Activated B cell treated with CpG ODN at 0.5 μM for 24 hours (primary cell): ENCODE results near the gene FBXO36. TPM values are rescaled to one million over a fixed set of nuclear protein-coding genes. Genes with fewer than 3 reads are reported as not detected.

Source experiments
- ATAC-seq: fragments of 200-7000 bp; cut with Tn5 transposase; one replicate; pipeline ENCODE4 v1.10.0; 2021; ENCODE audit warnings: low read depth, mild to moderate bottlenecking, moderate library complexity
- CTCF ChIA-PET: fragments of 350-600 bp; sonication (Branson Sonifier 250); formaldehyde crosslinking; loops from one replicate; lab custom pipeline; 2021; ENCODE audit warnings: antibody characterized with exemption; lab: Charles Lee
- POLR2A ChIA-PET: fragments of 350-600 bp; sonication (Branson Sonifier 250); formaldehyde crosslinking; loops from one replicate; lab custom pipeline; 2021; ENCODE audit warnings: antibody characterized with exemption; lab: Charles Lee
- DNase-seq: peaks from one replicate; pipeline ENCODE4 v3.0.0; 2022
- H3K27ac Mint-ChIP-seq: one replicate; pipeline ENCODE4 v1.8.0; 2020; ENCODE audit warnings: mixed read lengths
- H3K27me3 Mint-ChIP-seq: one replicate; pipeline ENCODE4 v1.8.0; 2021; ENCODE audit warnings: mixed read lengths
- H3K36me3 Mint-ChIP-seq: one replicate; pipeline ENCODE4 v1.8.0; 2021; ENCODE audit warnings: low read depth, mixed read lengths
- H3K4me1 Mint-ChIP-seq: one replicate; pipeline ENCODE4 v1.8.0; 2021; ENCODE audit warnings: mixed read lengths
- H3K4me3 Mint-ChIP-seq: one replicate; pipeline ENCODE4 v1.8.0; 2020; ENCODE audit warnings: mild to moderate bottlenecking, mixed read lengths
- H3K9me3 Mint-ChIP-seq: one replicate; pipeline ENCODE4 v1.8.0; 2020; ENCODE audit warnings: mixed read lengths
- CTCF ChIP-seq: fragments of 200-600 bp; IDR thresholded peaks from one replicate; pipeline ENCODE4 v1.8.0; 2022; ENCODE audit warnings: antibody characterized with exemption, mild to moderate bottlenecking
- intact Hi-C: fragments of 100-400 bp; cut with micrococcal nuclease; formaldehyde crosslinking; loops from one replicate; pipeline ENCODE4 v1.15.1; 2024
- total RNA-seq: library from RNA; stranded (reverse); gene quantifications from 2 replicates; pipeline ENCODE4 v1.2.3, GENCODE V29; 2022

The FBXO36 gene
- total RNA-seq, 1 donor from 2014 or later, result 0.89 TPM

- ChIA-PET CTCF (interaction anchor here (1.0 kb wide), 1 partner anchor 148 kb away, joined by 6 read pairs; no protein-coding TSS in a partner anchor), POLR2A (no interaction called here)
- no peaks in the 10 kb centered on the region for H3K27me3 Mint-ChIP-seq
- H3K36me3 Mint-ChIP-seq, result no peaks in the 10 kb centered on the region
- intact Hi-C loops, result no loop called here
- TF ChIP-seq CTCF, result no peak
- H3K4me1 Mint-ChIP-seq, result peaks cover 3% of the 10 kb centered on the region
- H3K27ac Mint-ChIP-seq, result no peak overlapping the region
- DNase-seq, result no peak
- ATAC-seq, result no peak
- H3K4me3 Mint-ChIP-seq, result no peak overlapping the region
- no peaks in the 10 kb centered on the region for H3K9me3 Mint-ChIP-seq
These were observed 90.1 kb downstream of the FBXO36 start for GRCh38 chr2:230012267-230012884.

GRCh38 chr2:230016844-230017243, 94.5 kb downstream of the FBXO36 start:
- DNase-seq, result no peak
- Mint-ChIP-seq H3K36me3 (no peaks in the 10 kb centered on the region), H3K4me3 (no peak overlapping the region), H3K4me1 (no peaks in the 10 kb centered on the region), H3K27ac (no peak overlapping the region), H3K9me3 (no peaks in the 10 kb centered on the region), H3K27me3 (no peaks in the 10 kb centered on the region)
- POLR2A ChIA-PET, result no interaction called here
- CTCF ChIA-PET, result interaction anchor here (1.2 kb wide), 1 partner anchor 9 kb away, joined by 3 read pairs; no protein-coding TSS in a partner anchor
- intact Hi-C loops, result no loop called here
- ATAC-seq, result no peak
- TF ChIP-seq CTCF, result no peak

- POLR2A ChIA-PET, result no interaction called here
- Mint-ChIP-seq H3K36me3 (no peaks in the 10 kb centered on the region), H3K4me3 (no peak overlapping the region), H3K9me3 (no peaks in the 10 kb centered on the region), H3K27ac (no peak overlapping the region), H3K4me1 (no peaks in the 10 kb centered on the region), H3K27me3 (no peaks in the 10 kb centered on the region)
- no peak for DNase-seq
- intact Hi-C loops, result no loop called here
- CTCF ChIA-PET, result no interaction called here
- TF ChIP-seq CTCF, result no peak
- no peak for ATAC-seq
These were observed 95.8 kb downstream of the FBXO36 start for GRCh38 chr2:230018153-230018552.

- no peak overlapping the region for H3K27ac Mint-ChIP-seq
- CTCF ChIA-PET, result interaction anchor here (1.4 kb wide), 1 partner anchor 13 kb away, joined by 4 read pairs; no protein-coding TSS in a partner anchor
- no peak for TF ChIP-seq CTCF
- H3K4me3 Mint-ChIP-seq, result no peak overlapping the region
- H3K27me3 Mint-ChIP-seq, result peaks cover 3% of the 10 kb centered on the region
- H3K4me1 Mint-ChIP-seq, result no peaks in the 10 kb centered on the region
- intact Hi-C loops, result no loop called here
- no peaks in the 10 kb centered on the region for H3K9me3 Mint-ChIP-seq
- DNase-seq (no peak), ATAC-seq (no peak)
- H3K36me3 Mint-ChIP-seq, result no peaks in the 10 kb centered on the region
- POLR2A ChIA-PET, result no interaction called here
These were observed 97.4 kb downstream of the FBXO36 start for GRCh38 chr2:230019742-230020141.

GRCh38 chr2:230023313-230023712, 101.0 kb downstream of the FBXO36 start:
- ChIA-PET CTCF (no interaction called here), POLR2A (no interaction called here)
- intact Hi-C loops, result no loop called here

More at GRCh38 chr2:230023313-230023712, 101.0 kb downstream of the FBXO36 start:
- no peaks in the 10 kb centered on the region for H3K4me1 Mint-ChIP-seq
- no peaks in the 10 kb centered on the region for H3K9me3 Mint-ChIP-seq
- no peak overlapping the region for H3K27ac Mint-ChIP-seq
- DNase-seq (no peak), ATAC-seq (no peak)
- TF ChIP-seq CTCF, result no peak
- no peaks in the 10 kb centered on the region for H3K36me3 Mint-ChIP-seq
- H3K4me3 Mint-ChIP-seq, result no peak overlapping the region
- H3K27me3 Mint-ChIP-seq, result peaks cover 3% of the 10 kb centered on the region
